ENCODE data around the gene SMC1B. TPM values are rescaled to one million over a fixed set of nuclear protein-coding genes. Genes with fewer than 3 reads are reported as not detected.

The SMC1B gene
- total and polyA plus RNA-seq, 8 donors = 0.06 TPM; not detected in 7

GRCh38 chr22:45459235-45459634 is 45.8 kb upstream of the SMC1B start:
- intact Hi-C loops (cut with DNase I) = no loop called here
- Histone ChIP-seq H3K9me3 (no peaks in the 10 kb centered on the region), H3K4me1 (no peaks in the 10 kb centered on the region), H3K27me3 (no peaks in the 10 kb centered on the region), H3K27ac (no peak overlapping the region), H3K36me3 (no peaks in the 10 kb centered on the region), H3K4me3 (no peak overlapping the region)
- ATAC-seq (no peak), DNase-seq (no peak), FAIRE-seq (no peak)
- 76 to 79% methylated on average over 8 of the region's 8 CpGs for WGBS, 2 donors
- TF ChIP-seq, protein P1, sequence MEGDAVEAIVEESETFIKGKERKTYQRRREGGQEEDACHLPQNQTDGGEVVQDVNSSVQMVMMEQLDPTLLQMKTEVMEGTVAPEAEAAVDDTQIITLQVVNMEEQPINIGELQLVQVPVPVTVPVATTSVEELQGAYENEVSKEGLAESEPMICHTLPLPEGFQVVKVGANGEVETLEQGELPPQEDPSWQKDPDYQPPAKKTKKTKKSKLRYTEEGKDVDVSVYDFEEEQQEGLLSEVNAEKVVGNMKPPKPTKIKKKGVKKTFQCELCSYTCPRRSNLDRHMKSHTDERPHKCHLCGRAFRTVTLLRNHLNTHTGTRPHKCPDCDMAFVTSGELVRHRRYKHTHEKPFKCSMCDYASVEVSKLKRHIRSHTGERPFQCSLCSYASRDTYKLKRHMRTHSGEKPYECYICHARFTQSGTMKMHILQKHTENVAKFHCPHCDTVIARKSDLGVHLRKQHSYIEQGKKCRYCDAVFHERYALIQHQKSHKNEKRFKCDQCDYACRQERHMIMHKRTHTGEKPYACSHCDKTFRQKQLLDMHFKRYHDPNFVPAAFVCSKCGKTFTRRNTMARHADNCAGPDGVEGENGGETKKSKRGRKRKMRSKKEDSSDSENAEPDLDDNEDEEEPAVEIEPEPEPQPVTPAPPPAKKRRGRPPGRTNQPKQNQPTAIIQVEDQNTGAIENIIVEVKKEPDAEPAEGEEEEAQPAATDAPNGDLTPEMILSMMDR (IDR thresholded peaks at IDR 0.05) = no peak

DNA sequence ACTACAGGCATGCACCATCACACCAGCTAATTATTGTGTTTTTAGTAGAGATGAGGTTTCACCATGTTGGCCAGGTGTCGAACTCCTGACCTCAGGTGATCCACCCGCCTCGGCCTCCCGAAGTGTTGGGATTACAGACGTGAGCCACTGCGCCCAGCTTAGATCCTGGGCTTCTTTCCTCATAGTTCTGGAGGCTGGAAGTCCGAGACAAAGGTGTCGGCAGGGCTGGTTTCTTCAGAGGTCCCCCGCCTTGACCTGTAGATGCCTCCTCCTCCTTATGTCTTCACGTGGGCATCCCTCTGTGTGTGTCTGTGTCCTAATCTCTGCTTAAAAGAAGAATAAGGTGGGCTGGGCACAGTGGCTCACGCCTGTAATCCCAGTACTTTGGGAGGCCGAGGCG is 45.1 kb upstream of the SMC1B start:
- Histone ChIP-seq H3K4me1 (no peaks in the 10 kb centered on the region), H3K36me3 (no peaks in the 10 kb centered on the region), H3K27me3 (no peaks in the 10 kb centered on the region), H3K27ac (no peak overlapping the region), H3K9me3 (no peaks in the 10 kb centered on the region), H3K4me3 (no peak overlapping the region)
- 88 to 91% methylated on average over 13 of the region's 13 CpGs for WGBS, 2 donors
- DNase-seq (no peak), FAIRE-seq (no peak), ATAC-seq (no peak)
- intact Hi-C loops (cut with DNase I) = no loop called here
- TF ChIP-seq, protein P1 (IDR thresholded peaks at IDR 0.05) = no peak

DNA sequence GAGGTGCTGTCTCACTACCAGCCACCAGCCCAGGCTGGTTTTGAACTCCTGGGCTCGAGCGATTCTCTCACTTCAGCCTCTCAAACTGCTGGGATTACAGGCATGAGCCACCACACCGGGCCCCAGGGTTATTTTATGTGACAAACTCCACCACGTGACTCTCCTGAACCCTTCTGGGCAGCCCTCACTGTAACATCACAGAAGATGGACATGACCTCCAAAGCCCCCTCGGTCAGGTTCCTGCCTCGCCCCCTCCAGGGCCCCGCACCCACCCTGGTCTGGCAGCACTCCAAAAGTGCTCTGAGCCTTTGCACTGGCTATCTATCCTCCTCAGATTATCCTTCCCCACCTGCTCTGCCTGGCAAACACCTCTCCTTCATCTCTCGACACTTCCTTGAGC is 43.4 kb upstream of the SMC1B start:
- intact Hi-C loops (cut with DNase I) = no loop called here
- no peaks in the 10 kb centered on the region for H3K27me3 ChIP-seq
- FAIRE-seq (no peak), ATAC-seq (no peak), DNase-seq (no peak)
- TF ChIP-seq, protein P1 (IDR thresholded peaks at IDR 0.05) = no peak
- no peaks in the 10 kb centered on the region for H3K36me3 ChIP-seq
- no peaks in the 10 kb centered on the region for H3K4me1 ChIP-seq
- no peaks in the 10 kb centered on the region for H3K9me3 ChIP-seq
- H3K27ac ChIP-seq = no peak overlapping the region
- WGBS, 2 donors = 60 to 77% methylated on average over 8 of the region's 8 CpGs
- H3K4me3 ChIP-seq = no peak overlapping the region

- DNase-seq (no peak), ATAC-seq (no peak), FAIRE-seq (no peak)
- TF ChIP-seq, protein P1 (IDR thresholded peaks at IDR 0.05) = no peak
- Histone ChIP-seq H3K9me3 (no peaks in the 10 kb centered on the region), H3K27me3 (no peaks in the 10 kb centered on the region), H3K36me3 (no peaks in the 10 kb centered on the region), H3K4me1 (no peaks in the 10 kb centered on the region), H3K4me3 (no peak overlapping the region), H3K27ac (no peak overlapping the region)
- WGBS, 2 donors = 82 to 84% methylated on average over 4 of the region's 4 CpGs
- intact Hi-C loops (cut with DNase I) = no loop called here
Measured at GRCh38 chr22:45455621-45456020, 42.2 kb upstream of the SMC1B start.

DNA sequence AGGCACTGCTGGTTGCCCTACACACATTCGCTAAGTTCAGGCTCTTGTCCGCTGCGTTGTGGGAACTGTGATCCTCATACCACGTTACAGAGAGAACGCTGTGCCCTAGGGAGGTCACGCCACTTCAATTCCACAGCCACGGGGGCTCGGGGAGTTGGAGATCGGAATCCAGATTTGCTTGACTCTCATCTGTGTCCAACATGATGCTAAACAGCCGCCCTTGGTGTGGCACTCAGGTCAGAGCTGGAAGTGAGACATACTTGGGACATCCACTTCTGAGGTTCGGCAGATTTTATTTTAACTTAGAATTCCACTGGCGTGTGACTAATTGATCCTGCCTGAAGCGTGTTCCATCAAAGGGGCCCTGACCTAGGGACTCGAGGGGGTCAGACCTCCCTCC is 41.8 kb upstream of the SMC1B start:
- H3K27me3 ChIP-seq = no peaks in the 10 kb centered on the region
- DNase-seq (no peak), FAIRE-seq (no peak), ATAC-seq (no peak)
- H3K4me3 ChIP-seq = no peak overlapping the region
- TF ChIP-seq, protein P1 (IDR thresholded peaks at IDR 0.05) = no peak
- no peaks in the 10 kb centered on the region for H3K9me3 ChIP-seq
- WGBS, 2 donors = 60 to 70% methylated on average over 14 of the region's 14 CpGs
- H3K4me1 ChIP-seq = no peaks in the 10 kb centered on the region
- no peaks in the 10 kb centered on the region for H3K36me3 ChIP-seq
- H3K27ac ChIP-seq = no peak overlapping the region
- intact Hi-C loops (cut with DNase I) = no loop called here
